Right ventricle myocardium superior (tissue), 1 donor: ENCODE results near the gene WASF2. TPM values are rescaled to one million over a fixed set of nuclear protein-coding genes. Genes with fewer than 3 reads are reported as not detected.
"Not testable (repeated sequence)": the region's sequence is repeated elsewhere in the genome, so short reads cannot be mapped to it uniquely, and the experiment has no call there.

Source experiments
- ATAC-seq: fragments of 200-7000 bp; cut with Tn5 transposase; one replicate; pipeline ENCODE4 v1.9.1; 2020; ENCODE audit warnings: mild to moderate bottlenecking; ENCODE audit not compliant: poor library complexity
- DNase-seq: peaks from one replicate; pipeline ENCODE4 v3.0.0-alpha.2; 2020
- intact Hi-C: fragments of 100-400 bp; cut with DNase I; formaldehyde crosslinking; loops from one replicate; pipeline ENCODE4 v1.11.2; 2022
- total RNA-seq: library from RNA; stranded (reverse); fragmentation: NEBNext Ultra II Directional; extraction: Animal tissue kit (Norgen Biotek cat#: 25700); gene quantifications from one replicate; pipeline ENCODE4 v1.2.1, GENCODE V29; 2021
- donor health status: DM: no; HTN: yes; CAD: no; lungs with severe emphysema.

Gene WASF2
- total RNA-seq, 1 donor from 2014 or later, result 49.3 TPM

DNA sequence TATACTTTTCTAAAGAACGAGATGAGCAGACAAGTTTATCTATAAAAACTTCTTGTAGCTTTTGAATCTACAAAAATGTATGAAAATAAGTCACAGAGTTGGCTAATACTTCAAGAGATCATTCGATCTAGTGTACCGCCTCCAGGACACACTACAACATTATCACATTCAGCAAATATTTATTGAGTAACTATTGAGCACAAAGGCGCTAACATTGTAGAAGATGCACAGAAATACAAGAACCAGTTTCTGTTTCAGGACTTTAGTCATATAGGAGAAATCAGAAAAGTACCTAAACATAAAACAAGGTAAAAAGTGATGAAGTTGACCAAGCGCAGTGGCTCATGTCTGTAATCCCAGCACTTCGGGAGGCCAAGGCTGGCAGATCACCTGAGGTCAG, 20.6 kb downstream of the WASF2 start:
- intact Hi-C loops, result no loop called here
- ATAC-seq, result no peak
- no peak for DNase-seq

DNA sequence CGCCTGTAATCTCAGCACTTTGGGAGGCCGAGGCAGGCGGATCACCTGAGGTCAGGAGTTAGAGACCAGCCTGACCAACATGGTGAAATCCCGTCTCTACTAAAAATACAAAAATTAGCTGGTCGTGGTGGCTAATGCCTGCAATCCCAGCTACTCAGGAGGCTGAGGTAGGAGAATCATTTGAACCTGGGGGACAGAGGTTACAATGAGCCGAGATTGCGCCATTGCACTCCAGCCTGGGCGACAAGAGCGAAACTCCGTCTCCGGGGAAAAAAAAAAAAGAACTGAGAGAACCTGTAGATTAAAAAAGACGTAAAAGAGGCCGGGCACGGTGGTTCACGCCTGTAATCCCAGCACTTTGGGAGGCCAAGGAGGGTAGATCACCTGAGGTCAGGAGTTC, 21.6 kb downstream of the WASF2 start:
- intact Hi-C loops, DNase-seq, ATAC-seq: not testable (repeated sequence)

DNA sequence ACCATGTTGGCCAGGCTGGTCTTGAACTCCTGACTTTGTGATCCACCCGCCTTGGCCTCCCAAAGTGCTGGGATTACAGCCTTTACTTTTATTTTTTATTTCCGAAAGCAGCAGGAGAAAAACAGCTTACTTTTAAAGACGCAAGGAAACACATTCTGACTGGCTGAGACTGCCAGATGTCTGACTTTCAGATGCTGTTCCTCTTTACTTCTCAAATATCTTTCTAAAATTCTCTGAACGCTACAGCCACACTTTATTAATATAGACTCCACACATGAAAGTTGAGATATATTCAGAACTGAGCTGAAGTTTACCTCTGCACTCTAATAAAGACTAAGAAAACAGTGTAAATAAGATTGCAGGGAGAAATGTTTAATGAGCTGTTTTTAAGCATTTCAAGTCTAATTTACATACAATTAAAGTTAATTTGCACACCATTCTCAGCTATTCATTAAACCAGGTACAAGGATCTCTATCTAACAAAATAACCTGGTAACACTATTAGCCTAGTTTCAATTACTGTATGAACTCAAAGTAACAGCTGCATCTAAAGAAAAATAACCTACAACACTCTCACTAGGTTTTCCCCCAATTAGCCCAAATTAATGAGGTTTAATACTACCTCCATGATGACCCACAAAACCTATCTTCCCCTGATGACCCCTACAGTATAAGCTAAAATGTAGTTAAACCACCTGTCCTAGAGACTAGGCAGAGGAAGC, 24.9 kb downstream of the WASF2 start:
- no peak for ATAC-seq
- intact Hi-C loops, result no loop called here
- no peak for DNase-seq

DNA sequence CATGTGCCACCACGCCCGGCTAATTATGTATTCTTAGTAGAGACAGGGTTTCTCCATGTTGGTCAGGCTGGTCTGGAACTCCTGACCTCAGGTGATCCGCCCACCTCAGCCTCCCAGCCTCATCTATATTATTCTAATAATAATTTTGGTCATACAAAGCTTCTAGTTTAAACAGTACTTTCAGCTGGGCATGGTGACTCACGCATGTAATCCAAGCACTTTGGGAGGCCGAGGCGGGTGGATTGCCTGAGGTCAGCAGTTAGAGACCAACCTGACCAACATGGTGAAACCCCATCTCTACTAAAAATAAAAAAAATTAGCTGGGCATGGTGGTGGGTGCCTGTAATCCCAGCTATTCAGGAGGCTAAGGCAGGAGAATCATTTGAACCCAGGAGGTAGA, 26.1 kb downstream of the WASF2 start:
- ATAC-seq, intact Hi-C loops, DNase-seq: not testable (repeated sequence)

DNA sequence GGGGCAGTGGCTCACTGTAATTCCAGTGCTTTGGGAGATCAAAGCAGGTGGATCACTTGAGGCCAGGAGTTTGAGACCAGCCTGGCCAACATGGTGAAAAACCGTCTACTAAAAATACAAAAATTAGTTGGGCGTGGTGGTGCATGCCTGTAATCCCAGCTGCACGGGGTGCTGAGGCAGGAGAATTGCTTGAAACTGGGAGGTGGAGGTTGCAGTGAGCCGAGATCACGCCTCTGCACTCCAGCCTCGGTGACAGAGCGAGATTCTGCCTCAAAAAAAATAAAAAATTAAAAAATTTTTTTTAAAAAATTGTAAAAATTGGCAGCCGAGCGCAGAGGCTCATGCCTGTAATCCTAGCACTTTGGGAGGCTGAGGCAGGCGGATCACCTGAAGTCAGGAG, 31.4 kb downstream of the WASF2 start:
- ATAC-seq, intact Hi-C loops, DNase-seq: not testable (repeated sequence)

DNA sequence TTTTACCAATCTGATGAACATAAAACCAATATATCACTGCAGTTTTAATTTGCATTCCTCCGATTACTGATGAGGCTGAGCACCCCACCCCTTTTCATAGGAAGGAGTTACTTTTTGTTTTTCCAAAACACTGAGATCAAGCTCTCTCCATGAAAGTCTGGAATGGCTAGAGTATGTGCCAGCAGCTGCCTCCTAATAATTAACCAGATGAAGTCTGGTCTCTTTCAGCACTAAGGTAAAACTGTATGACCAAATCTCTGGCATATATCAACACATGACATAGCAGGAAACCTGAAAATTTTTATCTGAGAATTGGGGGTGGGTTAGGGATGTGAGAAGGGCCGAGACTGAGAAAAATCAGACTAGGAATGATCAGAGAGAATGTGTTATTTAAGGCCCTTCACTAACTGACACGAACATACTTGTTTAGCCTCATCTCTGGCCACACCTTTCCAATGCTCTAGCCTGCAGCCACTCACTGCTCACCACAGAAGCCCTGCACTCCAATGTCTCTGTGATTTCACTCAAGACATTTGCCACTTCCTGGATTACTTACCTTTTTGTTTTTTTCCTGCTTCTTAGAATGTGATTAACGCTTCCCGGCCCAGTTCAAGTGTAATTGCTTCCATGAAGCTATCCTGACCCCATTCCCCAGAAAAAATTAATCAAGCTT, 34.7 kb downstream of the WASF2 start:
- intact Hi-C loops, result no loop called here
- peak; percentile 20 for ATAC-seq
- DNase-seq, result no peak

DNA sequence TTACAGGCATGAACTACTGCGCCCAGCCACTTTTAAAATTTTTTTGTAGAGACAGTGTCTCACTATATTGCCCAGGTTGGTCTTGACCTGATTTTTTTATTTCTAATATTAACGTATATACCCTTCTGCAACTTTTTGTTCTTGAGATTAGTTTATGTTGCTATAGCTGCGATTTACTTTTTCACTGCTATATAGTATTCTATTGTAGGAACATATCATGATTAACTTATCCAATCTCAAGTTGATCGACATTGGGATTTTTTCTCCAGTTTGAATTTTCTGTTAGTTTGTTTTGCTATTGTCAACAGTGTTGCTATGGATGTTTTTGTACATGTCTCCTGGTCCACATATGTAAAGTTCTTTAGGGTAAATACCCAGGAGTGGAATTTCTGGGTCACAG, 35.4 kb downstream of the WASF2 start:
- ATAC-seq, result no peak
- intact Hi-C loops, result no loop called here
- no peak for DNase-seq

DNA sequence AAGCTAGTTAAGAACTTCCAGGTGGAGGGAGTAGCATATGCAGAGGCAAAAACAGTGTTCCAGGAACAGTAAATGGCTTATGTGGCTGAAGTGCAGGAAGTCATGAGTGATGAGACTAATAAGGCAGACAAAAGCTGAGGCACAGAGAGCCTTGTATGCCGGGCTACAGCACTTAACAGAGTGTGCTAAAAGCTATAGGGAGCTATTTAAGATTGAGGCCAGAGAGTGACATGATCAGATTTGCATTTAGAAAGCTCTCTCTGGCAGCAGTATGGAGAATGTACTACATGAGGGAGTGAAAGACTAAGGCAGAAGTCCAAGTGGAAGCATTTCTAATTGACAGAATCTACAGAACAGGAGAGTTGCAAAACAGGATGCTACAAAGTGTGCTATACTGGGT, 38.6 kb downstream of the WASF2 start:
- DNase-seq, result no peak
- intact Hi-C loops, result no loop called here
- no peak for ATAC-seq

DNA sequence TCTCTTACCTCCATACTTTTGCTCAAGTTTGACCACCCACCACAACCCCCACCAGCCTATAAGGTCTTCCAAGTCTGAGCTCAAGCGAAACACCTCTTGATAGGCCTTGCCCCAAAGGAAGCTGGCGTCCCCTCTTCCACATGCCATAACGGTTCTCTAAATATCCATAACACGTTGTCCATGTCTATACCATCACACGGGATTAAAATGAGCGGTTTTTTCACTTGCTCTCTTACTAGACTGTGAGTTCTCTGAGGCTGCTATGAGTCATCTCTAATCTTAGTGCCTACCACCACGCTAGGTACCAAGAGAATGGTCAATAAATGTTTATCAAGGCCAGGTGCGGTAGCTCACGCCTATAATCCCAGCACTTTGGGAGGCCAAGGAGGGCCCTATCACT, 41.0 kb downstream of the WASF2 start:
- DNase-seq (no peak), ATAC-seq (no peak)
- intact Hi-C loops, result no loop called here

DNA sequence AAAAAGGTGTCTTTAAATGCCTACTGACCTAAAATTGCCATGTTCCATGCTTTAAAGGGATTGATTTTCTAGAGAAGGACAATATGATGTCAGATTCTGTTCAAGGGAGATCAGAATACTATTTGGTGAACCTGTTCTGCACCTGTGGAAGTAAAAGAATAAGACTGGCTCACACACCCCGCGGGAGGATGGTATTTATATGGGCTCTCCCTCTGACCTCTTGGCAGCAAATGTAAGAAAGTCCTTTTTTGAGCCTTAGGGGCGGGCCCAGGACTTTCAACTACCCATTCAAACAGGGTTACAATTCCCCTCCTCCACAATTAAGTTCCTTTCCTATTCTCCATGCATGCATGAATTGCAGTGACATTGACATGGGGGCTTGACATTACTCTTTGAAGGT, 42.1 kb downstream of the WASF2 start:
- DNase-seq (no peak), ATAC-seq (peak; percentile 22)
- intact Hi-C loops, result no loop called here

DNA sequence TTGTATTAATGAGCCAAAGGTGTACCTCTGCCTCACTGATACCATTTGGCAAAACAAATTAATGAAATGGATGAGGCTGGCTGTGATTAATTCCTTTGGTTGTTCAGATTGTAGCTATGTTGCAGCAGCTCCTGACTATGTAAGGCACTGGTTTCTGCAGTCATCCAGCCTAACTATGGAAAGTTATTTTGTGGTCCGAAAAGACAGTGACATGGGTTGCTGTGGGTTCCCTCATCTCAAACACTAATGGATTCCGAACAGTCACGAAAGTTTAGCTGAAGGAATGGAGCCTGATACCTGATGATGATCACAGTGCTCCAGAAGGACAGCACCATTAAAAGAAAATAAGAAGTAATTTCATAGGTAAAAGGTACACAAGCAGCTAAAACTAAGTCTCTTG, 42.6 kb downstream of the WASF2 start:
- intact Hi-C loops, result no loop called here
- no peak for ATAC-seq
- DNase-seq, result no peak

DNA sequence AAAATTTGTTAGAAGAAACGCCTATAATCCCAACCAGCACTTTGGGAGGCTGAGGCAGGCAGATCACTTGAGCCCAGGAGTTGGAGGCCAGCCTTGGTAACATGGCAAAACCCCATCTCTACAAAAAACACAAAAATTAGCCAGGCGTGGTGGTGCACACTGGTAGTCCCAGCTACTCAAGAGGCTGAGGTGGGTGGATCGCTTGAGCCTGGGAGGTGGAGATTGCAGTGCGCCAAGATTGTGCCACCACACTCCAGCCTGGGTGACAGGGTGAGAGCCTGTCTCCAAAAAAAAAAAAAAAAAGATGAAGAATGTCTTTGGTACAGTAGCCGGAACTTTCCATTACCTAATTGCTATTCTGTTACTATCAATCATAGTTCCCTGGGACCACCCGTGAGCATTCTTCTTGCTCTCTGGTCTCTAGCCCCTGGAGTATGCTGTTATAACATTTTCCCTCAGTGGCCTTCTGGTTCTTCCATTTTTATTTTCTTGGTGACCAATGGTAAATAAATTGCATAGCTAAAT, 43.4 kb downstream of the WASF2 start:
- DNase-seq (no peak), ATAC-seq (no peak)
- intact Hi-C loops, result no loop called here

DNA sequence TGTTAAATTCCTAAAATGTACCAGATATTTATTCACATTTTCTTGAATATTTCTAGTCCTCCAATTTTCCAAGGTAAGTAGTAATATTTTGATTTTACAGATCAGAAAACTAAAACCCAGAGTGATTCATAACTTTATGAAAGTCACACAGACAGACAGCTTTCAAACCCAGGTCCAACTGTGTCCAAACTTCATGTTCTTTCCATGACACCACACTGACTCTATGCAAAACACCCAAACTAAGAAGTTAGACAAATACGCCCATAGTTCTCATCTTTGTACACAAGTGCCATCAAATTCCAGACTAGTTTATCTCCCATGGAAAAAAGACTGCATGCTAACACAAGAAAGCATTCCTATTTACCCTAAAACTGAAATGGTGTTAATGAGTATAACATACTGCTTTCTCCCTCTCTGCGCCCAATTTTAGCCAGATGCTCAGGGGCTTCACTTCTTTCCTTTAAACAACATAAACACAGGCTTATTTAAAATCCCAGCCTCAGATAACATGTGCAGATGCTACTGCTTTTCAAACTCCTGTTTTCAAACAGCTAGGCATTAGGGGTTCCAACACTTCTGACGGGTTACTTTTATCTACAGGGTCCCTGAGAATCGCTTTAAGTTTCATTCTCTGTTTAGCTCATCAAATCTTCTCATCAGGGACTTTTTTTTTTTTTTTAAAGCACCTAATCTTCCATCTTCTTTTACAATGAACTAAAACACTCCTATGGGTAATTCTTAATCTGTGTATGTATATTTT, 44.6 kb downstream of the WASF2 start:
- intact Hi-C loops, result no loop called here
- ATAC-seq, result no peak
- no peak for DNase-seq

DNA sequence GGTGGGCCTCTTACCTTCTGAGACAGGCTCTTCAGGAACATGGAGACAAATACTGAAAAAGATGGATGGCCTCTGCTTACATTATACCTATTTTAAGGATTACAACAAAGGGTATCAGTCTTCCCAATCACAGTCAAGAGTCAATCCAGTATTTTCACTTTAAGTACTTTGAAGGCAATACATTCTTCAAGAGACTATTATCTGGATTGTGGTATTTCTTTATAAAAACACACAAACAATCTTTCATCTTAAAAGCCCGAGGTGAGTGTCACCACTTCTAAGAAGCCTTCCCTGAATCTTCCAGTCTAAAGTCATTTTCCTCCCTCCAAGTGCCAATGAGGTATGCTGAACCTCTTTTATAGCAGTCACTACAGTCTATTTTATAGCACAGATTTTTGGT, 45.3 kb downstream of the WASF2 start:
- no peak for ATAC-seq
- no peak for DNase-seq
- intact Hi-C loops, result no loop called here

DNA sequence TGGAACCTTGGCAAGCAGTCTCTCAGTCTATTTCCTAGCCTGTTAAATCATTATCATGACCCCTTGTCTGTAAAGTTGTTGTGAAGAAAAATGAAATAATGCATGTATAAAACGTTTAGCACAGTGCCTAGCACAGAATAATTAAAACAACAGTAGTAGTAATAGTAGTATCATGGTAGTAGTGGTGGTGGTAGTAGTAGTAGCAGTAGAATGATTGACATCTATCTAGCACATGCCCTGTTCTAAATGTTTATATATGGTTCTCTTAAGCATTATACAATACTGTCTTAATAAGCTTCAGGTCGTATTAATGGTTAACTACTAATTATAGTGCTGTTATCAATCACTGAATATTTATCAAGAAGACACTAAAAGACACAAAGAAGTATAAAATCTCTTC, 50.8 kb downstream of the WASF2 start:
- intact Hi-C loops, result loop anchor here (10.0 kb wide), 1 partner anchor 46 kb away; no protein-coding TSS in a partner anchor
- no peak for DNase-seq
- no peak for ATAC-seq

DNA sequence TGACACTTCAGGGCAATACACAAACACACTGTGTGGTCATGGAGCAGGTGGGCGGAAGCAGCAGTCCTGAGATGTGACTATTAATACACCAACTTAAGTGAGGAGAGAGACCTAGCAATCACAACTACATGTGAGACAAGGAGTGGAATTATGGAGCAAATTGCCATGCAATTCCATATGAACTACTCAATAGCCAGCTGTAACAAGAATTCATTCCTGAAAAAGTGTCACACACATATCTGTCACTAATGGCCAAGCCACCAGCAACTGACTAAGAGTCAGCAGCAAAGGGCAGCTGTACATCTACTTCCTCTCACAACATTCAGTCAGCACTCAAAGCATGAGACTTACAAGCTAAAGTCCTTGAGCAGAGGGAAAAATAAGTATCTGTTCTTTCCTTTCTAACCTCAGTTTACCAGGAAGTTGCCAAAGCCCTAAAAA, 51.3 kb downstream of the WASF2 start:
- intact Hi-C loops, result loop anchor here (10.0 kb wide), 1 partner anchor 46 kb away; no protein-coding TSS in a partner anchor
- ATAC-seq, result no peak

DNA sequence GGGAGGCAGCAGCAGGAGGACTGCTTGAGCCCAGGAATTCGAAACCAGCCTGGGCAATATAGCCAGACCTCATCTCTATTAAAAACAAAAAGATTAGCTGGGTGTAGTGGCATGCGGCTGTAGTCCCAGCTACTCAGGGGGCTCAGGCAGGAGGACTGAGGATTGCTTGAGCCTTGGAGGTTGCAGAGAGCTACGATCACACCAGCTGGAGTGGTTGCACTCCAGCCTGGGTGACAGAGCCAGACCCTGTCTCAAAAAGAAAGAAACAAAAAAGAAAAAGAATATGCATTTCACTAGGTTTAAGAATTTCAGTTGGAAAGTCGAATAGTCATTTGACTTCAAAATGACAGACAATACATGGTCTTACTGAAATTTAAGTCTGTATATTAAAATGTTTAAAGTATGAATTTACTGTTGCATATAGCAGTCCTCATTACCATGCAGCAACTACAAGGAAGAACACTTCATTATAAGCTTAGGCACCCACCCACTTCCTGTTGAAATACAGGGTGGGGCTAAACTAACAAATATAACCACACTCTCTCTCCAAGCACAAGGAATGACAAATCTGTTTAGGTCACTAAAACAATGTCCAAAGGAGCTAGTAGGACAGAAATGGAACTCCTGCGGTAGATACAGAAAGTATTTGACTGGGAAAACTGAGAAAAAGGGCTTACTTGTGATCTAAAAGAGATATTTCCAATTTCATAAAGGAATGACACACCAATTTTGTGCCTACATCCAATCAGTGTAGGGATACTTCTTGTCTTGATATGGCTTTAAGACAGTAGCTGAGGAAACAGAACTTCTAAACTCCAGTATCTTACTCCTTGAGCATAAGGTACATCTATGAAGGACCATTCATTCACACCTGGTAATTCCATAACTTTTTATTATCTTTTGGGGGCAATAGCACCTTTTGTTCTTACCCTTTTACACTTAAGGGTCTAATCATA, 53.5 kb downstream of the WASF2 start:
- intact Hi-C loops, result loop anchor here (10.0 kb wide), 1 partner anchor 48 kb away; no protein-coding TSS in a partner anchor

More for the DNA sequence above, 51.3 kb downstream of the WASF2 start:
- no peak for DNase-seq

DNA sequence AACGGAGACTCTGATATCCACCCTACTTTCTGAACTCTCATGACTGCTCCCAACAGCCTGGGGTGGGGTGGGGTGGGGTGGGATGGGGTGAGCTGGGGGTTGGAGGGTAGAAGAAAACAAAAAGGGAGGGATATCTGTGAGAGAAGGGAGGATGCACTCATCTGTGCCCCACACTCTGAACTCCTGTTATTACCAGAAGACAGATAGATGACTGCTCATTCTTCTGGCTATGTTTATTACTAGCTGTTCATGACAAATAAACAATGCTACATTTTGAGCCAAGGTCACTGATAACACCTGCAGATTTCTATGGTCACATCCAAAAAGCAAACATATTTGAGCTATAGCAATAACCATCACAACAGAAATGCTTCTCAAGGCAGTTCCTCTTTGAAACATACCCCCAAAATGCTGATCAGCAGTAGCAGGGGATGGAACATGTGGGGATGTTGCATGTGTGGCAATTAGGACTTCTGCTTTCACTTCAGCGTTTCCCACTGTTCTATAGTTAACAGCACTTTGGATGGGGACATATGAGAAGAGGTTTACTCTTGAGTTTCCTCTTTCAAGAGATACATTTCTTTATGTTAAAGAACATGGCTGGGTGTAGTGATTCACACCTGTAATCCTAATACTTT, 54.3 kb downstream of the WASF2 start:
- intact Hi-C loops, result loop anchor here (10.0 kb wide), 1 partner anchor 49 kb away; no protein-coding TSS in a partner anchor
- DNase-seq, result no peak
- ATAC-seq, result peak; percentile 61

More for the DNA sequence above, 53.5 kb downstream of the WASF2 start:
- no peak for DNase-seq
- peak; percentile 76 for ATAC-seq
